Effector memory CD8-positive, alpha-beta T cell (primary cell): Measurements from ENCODE around the gene DLGAP4.

Source experiments
- ATAC-seq: fragments of 150-1000 bp; cut with Tn5 transposase; replicated peaks from 2 replicates; pipeline ENCODE4 v1.10.0; 2021; ENCODE audit warnings: mild to moderate bottlenecking, moderate library complexity
- DNase-seq, 3 experiments: peaks; one replicate each; pipeline ENCODE4 v3.0.0; 2021
- H3K27ac Mint-ChIP-seq, 2 donors: one replicate each; pipeline ENCODE4 v1.8.0; 2022; ENCODE audit warnings: mild to moderate bottlenecking in 2 of 2, mixed read lengths in 2 of 2, moderate library complexity in 2 of 2
- H3K27me3 Mint-ChIP-seq, 2 donors: one replicate each; pipeline ENCODE4 v1.8.0; 2022; ENCODE audit warnings: mixed read lengths in 2 of 2
- H3K36me3 Mint-ChIP-seq: one replicate; pipeline ENCODE4 v1.8.0; 2022; ENCODE audit warnings: mild to moderate bottlenecking, moderate library complexity, mixed read lengths; ENCODE audit not compliant: insufficient read depth
- H3K4me1 Mint-ChIP-seq, 2 donors: one replicate each; pipeline ENCODE4 v1.8.0; 2022; ENCODE audit warnings: low read depth in 2 of 2, mixed read lengths in 2 of 2
- H3K4me3 Mint-ChIP-seq, 2 donors: one replicate each; pipeline ENCODE4 v1.8.0; 2022; ENCODE audit warnings: mild to moderate bottlenecking in 2 of 2, mixed read lengths in 2 of 2, moderate library complexity in 2 of 2
- H3K9me3 Mint-ChIP-seq, 2 donors: one replicate each; pipeline ENCODE4 v1.8.0; 2022; ENCODE audit warnings: mixed read lengths in 2 of 2

Gene DLGAP4

GRCh38 chr20:36483919-36484808, 178.0 kb downstream of the DLGAP4 start:
- H3K36me3 Mint-ChIP-seq, result peaks cover 8% of the 10 kb centered on the region
- peaks cover 34 to 44% of the 10 kb centered on the region in 2 donors for H3K4me1 Mint-ChIP-seq
- DNase-seq, result no peak
- H3K27me3 Mint-ChIP-seq, result no peaks in the 10 kb centered on the region
- ATAC-seq, result no peak
- H3K27ac Mint-ChIP-seq, result peak overlapping the region; percentile 22 to 46
- H3K9me3 Mint-ChIP-seq, result no peaks in the 10 kb centered on the region
- H3K4me3 Mint-ChIP-seq, result no peak overlapping the region

DNA sequence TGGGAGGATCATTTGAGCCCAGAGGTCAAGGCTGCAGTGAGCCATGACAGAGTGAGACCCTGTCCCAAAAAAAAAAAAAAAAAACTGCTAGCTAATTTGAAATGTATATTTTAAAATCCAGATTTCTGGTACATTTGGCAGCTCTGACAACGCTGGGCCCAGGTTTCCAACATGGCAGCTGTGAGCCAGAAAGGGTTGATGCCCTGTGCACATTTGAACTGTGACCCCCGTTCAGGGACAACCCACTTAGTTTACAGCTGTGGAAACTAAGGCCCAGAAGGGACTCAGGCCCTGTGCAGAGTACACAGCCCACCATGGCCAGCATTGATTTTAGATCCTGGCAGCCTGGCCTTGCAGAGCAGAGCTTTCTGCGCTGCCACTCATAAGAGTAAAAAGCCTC, 179.1 kb downstream of the DLGAP4 start:
- Mint-ChIP-seq H3K27ac (peak overlapping the region in 1 of 2 donors; percentile 41), H3K9me3 (no peaks in the 10 kb centered on the region), H3K27me3 (no peaks in the 10 kb centered on the region), H3K4me1 (peaks cover 31 to 40% of the 10 kb centered on the region in 2 donors), H3K4me3 (no peak overlapping the region), H3K36me3 (peaks cover 3% of the 10 kb centered on the region)
- DNase-seq, result no peak
- ATAC-seq, result no peak

DNA sequence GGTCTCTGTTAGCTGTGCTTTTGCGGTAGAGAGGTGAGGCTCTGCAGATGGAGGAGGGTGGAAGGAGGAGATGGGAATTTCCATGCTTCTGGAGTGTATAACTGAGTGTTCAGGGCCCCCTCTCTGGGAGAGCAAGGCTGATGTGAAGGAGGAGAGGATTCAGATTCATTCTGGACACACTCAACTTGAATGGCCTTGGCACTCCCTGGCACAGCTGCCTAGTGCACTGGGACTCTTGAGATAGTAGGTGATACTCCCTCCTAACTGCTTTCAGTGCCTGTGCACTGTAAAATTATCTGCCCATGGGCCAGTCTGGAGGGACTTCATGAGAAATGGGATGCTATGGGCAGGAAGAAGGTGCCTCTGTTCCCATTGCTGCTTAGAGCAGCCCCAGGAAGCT, 180.9 kb downstream of the DLGAP4 start:
- peaks cover 6% of the 10 kb centered on the region for H3K36me3 Mint-ChIP-seq
- no peak overlapping the region for H3K4me3 Mint-ChIP-seq
- peaks cover 42 to 43% of the 10 kb centered on the region in 2 donors for H3K4me1 Mint-ChIP-seq
- DNase-seq, result no peak
- no peak for ATAC-seq
- no peaks in the 10 kb centered on the region for H3K27me3 Mint-ChIP-seq
- H3K9me3 Mint-ChIP-seq, result no peaks in the 10 kb centered on the region
- peak overlapping the region; percentile 55 to 65 for H3K27ac Mint-ChIP-seq

DNA sequence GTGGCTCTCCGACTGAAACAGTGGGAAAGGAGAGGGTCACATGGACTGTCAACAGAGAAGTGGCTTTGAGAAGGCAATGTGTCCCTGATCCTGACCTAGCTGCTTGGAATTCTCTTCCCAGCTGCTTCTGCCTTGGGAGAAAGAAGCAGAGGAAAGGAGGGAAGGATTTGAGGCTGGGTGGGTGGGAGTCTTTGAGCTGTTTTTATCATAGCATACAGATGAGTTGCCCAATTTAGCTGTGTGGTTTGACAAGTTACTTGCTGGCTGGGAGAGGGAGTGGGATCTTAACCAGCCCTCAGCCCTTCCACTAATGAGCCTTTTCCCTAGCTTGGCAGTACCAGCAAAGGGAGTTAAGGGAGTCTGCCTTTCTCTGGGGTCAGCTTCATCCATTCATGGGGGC, 184.1 kb downstream of the DLGAP4 start:
- no peak for DNase-seq
- no peaks in the 10 kb centered on the region for H3K27me3 Mint-ChIP-seq
- H3K36me3 Mint-ChIP-seq, result peaks cover 3% of the 10 kb centered on the region
- no peaks in the 10 kb centered on the region for H3K9me3 Mint-ChIP-seq
- peak overlapping the region; percentile 82 to 90 for H3K27ac Mint-ChIP-seq
- H3K4me1 Mint-ChIP-seq, result peaks cover 54 to 55% of the 10 kb centered on the region in 2 donors
- ATAC-seq, result no peak
- H3K4me3 Mint-ChIP-seq, result no peak overlapping the region

GRCh38 chr20:36491901-36492617, 185.9 kb downstream of the DLGAP4 start:
- Mint-ChIP-seq H3K27me3 (no peaks in the 10 kb centered on the region), H3K4me3 (peak overlapping the region; percentile 66 to 69)

DNA sequence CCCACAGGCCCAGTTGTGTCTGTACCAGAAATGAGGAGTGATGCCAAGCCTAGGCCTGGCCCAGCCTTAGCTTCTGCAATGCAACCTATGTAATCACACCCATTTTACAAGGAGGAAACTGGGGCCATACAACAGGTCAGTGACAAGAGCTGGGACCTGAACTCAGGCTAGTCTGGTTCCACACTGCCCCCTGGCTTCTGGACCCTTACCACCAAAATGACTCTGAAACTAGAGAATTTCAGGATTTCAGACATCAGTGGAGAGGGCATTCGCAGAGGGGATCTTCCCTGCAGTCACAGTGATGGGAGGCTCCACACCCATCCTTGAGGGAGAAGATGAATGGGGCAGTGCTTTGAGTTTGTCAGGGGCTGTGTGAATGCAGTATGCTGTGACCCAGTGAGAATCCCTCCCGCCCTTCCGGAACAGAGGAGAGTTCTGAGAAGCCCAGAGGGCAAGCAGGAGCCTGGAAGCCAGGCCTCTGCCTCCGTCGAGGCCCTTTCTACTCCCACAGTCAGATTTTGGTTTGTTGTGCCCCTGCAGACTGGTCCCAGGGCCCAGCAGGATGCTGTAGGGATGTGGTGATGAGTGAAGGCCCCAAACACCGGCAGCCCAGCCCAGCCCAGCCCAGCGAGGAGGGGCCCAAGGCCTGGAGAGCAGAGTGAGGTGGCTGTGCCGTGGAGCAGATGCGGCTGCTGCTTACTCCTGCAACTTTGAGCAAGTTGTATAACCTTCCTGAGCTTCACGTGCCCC, 187.1 kb downstream of the DLGAP4 start:
- ATAC-seq (no peak), DNase-seq (no peak)
- Mint-ChIP-seq H3K4me1 (peaks cover 43 to 45% of the 10 kb centered on the region in 2 donors), H3K9me3 (no peaks in the 10 kb centered on the region), H3K27ac (peak overlapping the region; percentile 62 to 79), H3K27me3 (no peaks in the 10 kb centered on the region), H3K4me3 (peak overlapping the region; percentile 29 to 66), H3K36me3 (peaks cover 13% of the 10 kb centered on the region)

More at GRCh38 chr20:36491901-36492617, 185.9 kb downstream of the DLGAP4 start:
- H3K4me1 Mint-ChIP-seq, result peaks cover 46 to 50% of the 10 kb centered on the region in 2 donors
- no peaks in the 10 kb centered on the region for H3K9me3 Mint-ChIP-seq
- ATAC-seq, result peak; percentile 93
- H3K36me3 Mint-ChIP-seq, result peaks cover 8% of the 10 kb centered on the region
- DNase-seq, result peak; percentile 48 to 61 (median 49)
- peak overlapping the region; percentile 79 to 89 for H3K27ac Mint-ChIP-seq

DNA sequence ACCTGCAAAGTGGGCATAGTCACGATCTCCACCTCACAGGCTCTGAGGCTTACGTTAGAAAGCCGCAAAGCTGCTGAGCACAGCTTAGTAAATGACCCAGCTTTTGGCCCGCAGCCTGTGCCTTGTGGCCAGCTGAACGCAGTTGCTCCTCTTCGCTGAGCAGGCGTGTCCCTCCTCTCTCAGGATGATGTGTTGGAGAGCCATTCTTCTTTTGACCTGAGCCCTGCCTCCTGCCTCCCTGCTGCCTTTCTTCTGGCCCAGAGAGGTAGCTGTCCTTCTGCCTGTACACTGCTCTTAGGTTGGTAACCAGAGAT, 187.6 kb downstream of the DLGAP4 start:
- Mint-ChIP-seq H3K27ac (peak overlapping the region; percentile 62 to 79), H3K36me3 (peaks cover 13% of the 10 kb centered on the region), H3K4me1 (peaks cover 40 to 45% of the 10 kb centered on the region in 2 donors), H3K27me3 (no peaks in the 10 kb centered on the region), H3K4me3 (peak overlapping the region in 1 of 2 donors; percentile 12), H3K9me3 (no peaks in the 10 kb centered on the region)
- DNase-seq (no peak), ATAC-seq (peak; percentile 27)

DNA sequence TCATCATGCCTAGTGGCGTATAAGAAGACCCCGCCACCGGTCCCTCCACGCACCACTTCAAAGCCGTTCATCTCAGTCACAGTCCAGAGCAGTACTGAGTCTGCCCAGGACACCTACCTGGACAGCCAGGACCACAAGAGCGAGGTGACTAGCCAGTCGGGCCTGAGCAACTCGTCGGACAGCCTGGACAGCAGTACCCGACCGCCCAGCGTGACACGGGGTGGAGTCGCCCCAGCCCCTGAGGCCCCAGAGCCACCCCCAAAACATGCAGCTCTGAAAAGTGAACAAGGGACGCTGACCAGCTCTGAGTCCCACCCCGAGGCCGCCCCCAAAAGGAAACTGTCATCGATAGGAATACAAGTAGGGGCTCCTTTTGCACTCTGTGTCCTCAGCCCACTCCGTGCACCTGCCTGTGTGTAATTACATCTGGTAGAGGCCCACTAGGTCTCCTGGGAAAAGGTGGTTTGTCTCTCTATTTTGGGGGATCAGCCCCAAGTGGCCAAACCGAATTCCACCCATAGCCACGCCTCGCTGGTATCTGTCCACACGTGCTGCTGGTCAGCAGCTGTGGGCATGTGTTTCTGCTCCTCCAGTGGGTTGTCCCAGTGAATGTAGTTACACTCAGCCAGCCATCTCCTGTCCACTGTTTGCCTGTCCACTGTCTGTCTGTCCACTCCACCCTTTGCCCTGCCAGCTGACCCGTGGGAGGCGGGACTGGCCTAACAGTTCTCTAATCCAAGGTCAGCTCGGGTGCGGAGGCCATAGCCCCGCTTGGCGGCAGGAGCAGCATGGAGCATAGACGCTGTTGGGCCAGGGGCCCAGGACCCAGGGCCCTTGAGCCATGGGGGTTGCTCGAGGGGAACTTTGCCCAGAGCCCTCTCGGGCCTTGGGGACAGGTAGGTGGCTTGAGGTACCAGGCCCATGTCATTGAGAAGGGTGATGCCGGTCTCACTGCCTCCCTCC, 190.8 kb downstream of the DLGAP4 start:
- no peaks in the 10 kb centered on the region for H3K9me3 Mint-ChIP-seq
- H3K4me1 Mint-ChIP-seq, result peaks cover 20 to 26% of the 10 kb centered on the region in 2 donors
- peaks cover 21% of the 10 kb centered on the region for H3K36me3 Mint-ChIP-seq
- DNase-seq, result no peak
- H3K27ac Mint-ChIP-seq, result no peak overlapping the region
- no peak for ATAC-seq
- no peak overlapping the region for H3K4me3 Mint-ChIP-seq
- no peaks in the 10 kb centered on the region for H3K27me3 Mint-ChIP-seq

DNA sequence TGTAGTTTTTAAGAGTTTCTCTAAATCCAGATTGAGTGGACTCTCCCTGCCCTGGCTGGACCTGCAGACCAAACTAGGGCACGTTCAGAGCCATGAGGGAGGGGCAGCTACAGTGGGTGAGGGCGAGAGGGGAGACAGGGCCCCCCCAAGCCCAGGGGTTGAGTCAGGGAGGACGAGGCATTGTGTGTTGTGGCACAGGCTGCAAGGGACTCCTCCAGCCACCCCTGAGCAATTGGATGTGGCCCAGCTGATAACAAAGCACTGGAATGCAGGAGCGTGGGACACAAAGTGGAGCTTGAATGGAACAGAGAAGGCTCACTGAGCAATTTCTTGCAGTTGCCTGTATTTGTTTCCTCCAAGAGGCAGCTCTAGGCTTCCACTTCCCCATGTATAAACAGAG, 191.7 kb downstream of the DLGAP4 start:
- no peak overlapping the region for H3K27ac Mint-ChIP-seq
- peaks cover 11 to 18% of the 10 kb centered on the region in 2 donors for H3K4me1 Mint-ChIP-seq
- H3K27me3 Mint-ChIP-seq, result no peaks in the 10 kb centered on the region
- no peak overlapping the region for H3K4me3 Mint-ChIP-seq
- DNase-seq (no peak), ATAC-seq (no peak)
- no peaks in the 10 kb centered on the region for H3K9me3 Mint-ChIP-seq
- H3K36me3 Mint-ChIP-seq, result peaks cover 29% of the 10 kb centered on the region

DNA sequence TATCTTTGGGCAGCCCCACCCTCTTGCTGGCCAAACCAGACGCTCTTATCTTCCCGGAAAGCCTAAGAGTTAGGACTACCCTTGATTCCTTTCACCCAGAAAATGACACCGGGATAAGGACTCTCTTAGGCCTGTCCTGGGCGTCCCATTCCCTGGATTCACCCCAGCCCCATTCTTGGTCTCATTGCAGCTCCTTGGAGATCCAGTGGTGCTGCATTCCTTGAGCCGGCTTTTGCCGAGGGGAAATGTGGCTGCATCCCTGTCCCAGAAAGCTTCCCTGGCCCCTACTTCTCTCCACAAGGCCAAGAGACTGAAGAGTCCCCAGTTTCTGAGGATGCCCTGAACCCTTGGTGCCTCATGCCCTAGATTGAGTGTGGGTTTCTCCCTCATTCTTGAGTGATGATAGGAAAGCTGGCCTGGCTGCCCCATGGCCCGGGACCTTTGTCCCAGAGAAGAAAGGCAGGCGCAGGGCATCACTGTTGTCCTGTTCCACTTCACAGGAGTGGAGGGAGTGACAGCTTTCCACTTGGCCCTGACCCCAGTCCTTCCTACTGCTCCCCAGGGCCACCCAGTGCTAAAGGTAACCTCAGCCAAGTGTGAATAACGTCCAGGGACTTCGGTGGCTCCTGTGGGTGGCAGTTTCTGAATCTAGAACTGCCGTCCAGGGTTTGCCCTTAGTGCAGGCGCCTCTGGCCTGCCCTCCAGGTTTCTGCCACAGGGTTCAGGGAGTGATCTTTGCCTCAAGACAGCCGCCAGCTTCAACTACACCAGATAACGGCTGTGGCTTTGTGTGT, 192.4 kb downstream of the DLGAP4 start:
- DNase-seq (no peak), ATAC-seq (no peak)
- Mint-ChIP-seq H3K4me1 (peaks cover 5 to 12% of the 10 kb centered on the region in 2 donors), H3K27ac (no peak overlapping the region), H3K4me3 (no peak overlapping the region), H3K36me3 (peaks cover 35% of the 10 kb centered on the region), H3K9me3 (no peaks in the 10 kb centered on the region), H3K27me3 (no peaks in the 10 kb centered on the region)

DNA sequence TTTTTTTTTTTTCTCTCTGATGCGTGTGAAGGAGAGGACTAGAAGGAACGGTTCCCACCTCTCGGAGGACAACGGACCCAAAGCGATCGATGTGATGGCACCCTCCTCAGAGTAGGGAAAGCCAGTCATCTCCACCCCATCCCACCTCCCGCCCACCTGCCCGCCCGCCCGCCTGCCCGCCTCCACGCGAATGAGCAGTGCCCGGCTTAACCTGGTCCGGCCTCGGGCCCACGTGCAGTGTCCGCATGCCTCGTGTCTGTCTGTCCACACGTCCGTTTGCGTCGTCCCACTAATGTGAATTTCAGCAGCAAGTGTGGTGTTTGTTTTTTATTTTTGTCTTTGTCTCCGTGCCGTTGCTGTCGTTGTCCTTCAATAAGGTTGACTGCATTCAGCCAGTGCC, 193.1 kb downstream of the DLGAP4 start:
- DNase-seq (no peak), ATAC-seq (no peak)
- peaks cover 36% of the 10 kb centered on the region for H3K36me3 Mint-ChIP-seq
- no peaks in the 10 kb centered on the region for H3K9me3 Mint-ChIP-seq
- H3K4me3 Mint-ChIP-seq, result no peak overlapping the region
- peaks cover 0 to 8% of the 10 kb centered on the region in 2 donors for H3K4me1 Mint-ChIP-seq
- no peaks in the 10 kb centered on the region for H3K27me3 Mint-ChIP-seq
- H3K27ac Mint-ChIP-seq, result no peak overlapping the region
